Jurkat, Clone E6-1 (cell line): ENCODE measurements around the gene HSPB9.
A peak's percentile ranks its signal among the peaks of the same experiment; 100 is the strongest.

Source experiments
- DNase-seq: peaks from one replicate; pipeline ENCODE4 v3.0.0-alpha.2; 2011; ENCODE audit warnings: low read depth, low spot score
- H3K4me3 ChIP-seq: 2 replicates; pipeline ENCODE4 v1.5.1; 2011; ENCODE audit warnings: mild to moderate bottlenecking, low read length, control low read depth, moderate library complexity

The HSPB9 gene

DNA sequence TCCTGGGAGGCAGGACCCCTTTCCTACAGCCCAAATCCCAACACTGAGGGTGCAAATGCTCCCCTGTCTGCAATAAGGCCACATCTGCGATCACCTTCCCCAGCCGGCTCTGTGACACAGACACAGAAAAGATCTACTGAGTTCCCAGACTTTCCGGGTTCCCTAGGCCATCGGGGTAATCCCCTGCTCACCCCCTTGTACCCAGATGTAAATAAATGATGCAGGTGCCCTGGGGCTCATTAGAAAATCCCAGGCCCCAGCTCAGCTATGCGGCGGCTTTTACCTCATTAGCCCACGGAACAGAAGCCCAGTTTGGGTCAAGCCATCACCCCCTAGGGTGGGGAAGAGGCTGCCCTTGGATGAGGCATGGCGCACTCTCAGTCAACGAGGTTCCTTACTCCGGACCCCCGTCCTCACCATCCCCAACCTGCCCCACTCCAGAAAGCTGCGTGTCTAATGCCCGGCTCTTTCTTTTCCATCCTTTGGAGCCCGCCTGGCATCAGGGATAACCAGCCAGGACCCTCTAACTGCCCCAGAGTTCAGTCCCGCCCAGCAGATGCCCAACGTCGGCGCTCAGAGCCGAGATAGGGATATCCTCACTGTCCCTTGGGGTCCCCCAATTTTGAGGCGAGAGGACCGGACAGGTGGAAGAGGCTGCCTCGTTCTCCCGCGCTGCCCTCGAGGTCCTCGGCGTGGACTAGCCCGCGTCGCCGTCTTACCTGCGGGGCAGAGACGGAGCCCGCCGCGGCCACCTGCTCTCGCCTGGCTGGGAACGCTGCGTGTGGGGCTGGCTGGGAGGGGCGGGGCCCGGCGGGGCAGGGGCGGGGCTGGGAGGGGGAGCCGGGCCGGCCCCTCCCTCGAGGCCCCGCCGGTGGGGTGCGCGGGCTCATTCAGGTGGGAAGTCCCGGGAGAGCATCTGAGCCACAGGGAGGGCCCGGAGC is 24.6 kb upstream of the HSPB9 start, which contains the start of gene ZNF385C:
Gene ZNF385C, minus strand, starts transcription at position 783 of the 941 bp plus-strand sequence. CDS start 35,417 bp downstream, outside the sequence.
- H3K4me3 ChIP-seq: no peak within 1 kb of the TSS

DNA sequence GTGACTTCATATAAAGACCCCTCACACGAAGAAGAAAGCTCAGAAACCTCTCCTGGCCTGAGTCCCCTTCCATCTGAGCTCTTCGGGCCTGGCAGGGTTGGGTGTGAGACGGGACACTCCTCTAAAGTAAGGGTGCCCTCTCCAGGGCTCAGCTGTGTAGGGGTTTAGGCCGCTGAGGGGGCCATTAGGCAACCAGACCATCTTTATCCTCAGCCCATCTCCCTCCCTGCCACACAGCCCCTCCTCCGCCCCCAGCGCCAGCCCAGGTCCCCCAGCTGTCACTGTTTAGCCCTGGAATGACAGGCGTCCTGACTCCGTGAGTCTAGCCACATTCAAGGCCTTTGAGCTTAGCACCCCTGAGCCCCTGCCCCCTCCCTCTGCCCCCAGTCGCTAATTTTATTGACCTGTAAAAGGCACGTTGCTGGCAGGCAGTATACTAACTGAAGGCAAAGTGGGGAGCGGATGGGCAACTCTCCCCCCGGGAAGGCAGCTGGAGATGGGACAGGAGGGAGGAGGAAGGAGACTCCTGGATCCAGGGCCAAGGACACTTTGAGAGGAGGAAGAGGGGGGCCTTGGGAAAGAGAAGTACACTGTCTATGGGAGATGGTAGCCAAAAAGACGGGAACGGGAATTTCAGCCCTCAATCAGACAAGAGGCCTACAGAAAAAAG is 23.7 kb upstream of the HSPB9 start:
- no peak overlapping the region for H3K4me3 ChIP-seq
- no peak for DNase-seq

More for the DNA sequence above, 24.6 kb upstream of the HSPB9 start, which contains the start of gene ZNF385C:
- no peak for DNase-seq

DNA sequence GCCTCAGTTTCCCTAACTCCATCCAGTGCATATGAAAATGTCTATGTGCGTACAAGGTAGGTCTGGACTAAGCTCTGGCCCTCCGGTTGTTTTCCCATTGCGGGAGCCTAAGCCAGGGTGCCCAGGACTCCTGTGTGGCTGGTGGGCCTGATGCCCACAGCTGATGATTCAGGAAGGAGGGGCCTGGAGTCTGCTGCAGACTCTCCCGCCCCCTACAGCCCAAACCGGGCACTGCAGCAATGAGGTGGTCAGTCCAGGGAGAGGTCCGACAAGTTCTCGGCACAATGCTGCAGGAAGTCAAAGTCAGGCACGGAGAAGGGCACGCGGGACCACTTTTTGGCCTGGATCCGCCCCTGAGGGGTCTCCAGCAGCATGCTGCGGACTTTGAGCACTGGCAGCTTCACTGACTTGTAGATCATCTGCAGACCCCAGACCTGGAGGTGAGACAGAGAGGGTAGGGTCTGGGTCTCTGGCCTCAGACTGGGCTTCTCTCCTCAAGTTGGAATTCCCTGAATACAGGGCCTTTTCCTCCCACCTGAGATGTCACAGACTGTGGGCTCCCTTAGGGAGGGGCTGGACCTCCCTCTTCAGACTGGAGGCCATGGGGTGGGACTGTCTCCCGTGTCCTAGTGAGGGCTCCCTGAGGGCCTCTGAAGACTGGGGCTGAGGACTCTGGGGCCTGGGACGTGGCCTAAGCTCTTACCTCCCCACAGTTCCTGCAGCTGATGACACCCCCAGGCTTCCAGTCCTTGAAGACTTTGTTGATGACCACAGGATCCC is 20.9 kb upstream of the HSPB9 start:
- DNase-seq: no peak
- no peak overlapping the region for H3K4me3 ChIP-seq

DNA sequence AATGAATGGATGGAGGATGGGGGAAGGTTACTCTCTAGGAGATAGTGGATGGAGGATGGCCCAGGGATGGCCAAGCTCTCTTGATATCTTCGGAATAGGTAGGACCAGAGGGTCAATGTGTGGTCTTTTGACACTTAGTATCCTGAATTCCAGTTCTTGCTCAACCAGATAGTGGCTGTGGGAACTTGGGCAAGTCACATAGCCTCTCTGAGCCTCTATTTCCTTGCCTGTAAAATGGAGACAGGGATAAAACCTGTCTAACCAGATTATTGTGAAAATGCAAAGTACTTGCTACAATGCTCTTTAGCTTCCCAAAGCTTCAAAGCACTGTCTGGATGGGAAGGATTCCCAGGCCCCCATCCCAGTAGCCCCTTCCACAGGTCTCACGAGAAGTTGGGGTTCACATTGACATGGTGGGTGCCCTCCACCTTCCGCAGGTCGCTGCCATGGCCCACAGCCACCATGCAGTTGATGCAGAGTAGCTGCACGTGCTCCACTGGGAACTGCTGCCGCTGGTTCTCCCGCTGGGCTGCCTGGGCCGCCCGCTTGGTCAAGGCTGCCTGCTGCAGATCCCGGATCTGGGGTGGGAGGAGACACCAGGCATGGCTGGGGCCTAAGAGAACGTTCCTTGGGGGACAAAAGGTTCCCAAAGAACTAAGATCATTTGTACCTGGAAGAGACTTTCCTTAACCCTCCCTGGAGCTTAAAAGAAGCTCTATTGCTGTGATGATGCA is 19.2 kb upstream of the HSPB9 start:
- DNase-seq: no peak
- H3K4me3 ChIP-seq: no peak overlapping the region

DNA sequence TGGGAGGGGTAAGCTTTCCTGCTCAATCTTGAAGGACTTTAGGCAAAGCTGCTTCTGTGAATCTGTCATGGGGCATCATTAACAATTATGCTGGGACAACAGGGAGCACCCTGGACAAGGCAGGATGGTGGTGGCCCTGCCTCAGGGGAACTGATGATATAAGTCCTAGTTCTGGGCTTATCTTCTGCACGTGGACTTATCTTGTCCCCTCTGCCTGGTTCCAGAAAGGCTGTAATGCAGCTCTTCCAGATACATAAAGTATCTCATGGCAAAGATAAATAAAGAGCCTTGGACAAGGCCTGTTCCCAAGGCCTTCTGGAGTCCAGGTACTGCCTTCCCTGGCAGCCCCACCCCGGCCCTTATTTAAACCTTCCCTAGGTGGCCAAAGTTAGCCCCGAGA is 18.3 kb upstream of the HSPB9 start:
- no peak for DNase-seq
- H3K4me3 ChIP-seq: no peak overlapping the region

DNA sequence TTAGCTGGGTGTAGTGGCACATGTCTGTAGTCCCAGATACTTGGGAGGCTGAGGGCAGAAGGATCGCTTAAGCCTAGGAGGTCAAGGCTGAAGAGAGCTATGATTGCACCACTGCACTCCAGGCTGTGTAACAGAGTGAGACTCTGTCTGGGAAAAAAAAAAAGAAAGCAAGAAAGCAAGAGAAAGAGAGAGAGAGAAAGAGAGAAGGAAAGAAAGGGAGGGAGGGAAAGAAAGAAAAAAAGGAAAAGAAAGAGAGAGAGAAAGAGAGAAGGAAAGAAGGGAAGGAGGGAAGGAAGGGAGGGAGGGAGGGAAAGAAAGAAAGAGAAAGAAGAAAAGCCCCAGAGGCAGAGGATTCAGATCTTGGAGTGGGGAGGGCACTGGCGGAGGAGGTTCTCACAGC is 16.6 kb upstream of the HSPB9 start:
- DNase-seq: no peak
- no peak overlapping the region for H3K4me3 ChIP-seq

DNA sequence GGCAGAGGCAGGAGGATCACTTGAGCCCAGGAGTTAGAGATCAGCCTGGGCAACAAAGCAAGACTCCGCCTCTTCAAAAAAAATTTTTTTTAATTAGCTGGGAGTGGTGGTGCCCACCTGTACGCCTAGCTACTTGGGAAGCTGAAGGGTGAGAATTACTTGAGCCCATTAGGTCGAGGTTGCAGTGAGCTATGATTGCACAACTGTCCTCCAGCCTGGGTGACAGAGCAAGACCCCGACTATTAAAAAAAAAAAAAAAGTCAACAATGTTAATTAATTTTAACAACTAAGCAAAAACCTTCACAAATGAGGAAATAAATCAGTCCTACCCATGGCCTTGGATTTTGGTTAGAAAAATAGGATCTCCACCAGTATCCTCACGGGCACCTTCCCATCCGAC is 15.5 kb upstream of the HSPB9 start:
- no peak overlapping the region for H3K4me3 ChIP-seq
- no peak for DNase-seq

DNA sequence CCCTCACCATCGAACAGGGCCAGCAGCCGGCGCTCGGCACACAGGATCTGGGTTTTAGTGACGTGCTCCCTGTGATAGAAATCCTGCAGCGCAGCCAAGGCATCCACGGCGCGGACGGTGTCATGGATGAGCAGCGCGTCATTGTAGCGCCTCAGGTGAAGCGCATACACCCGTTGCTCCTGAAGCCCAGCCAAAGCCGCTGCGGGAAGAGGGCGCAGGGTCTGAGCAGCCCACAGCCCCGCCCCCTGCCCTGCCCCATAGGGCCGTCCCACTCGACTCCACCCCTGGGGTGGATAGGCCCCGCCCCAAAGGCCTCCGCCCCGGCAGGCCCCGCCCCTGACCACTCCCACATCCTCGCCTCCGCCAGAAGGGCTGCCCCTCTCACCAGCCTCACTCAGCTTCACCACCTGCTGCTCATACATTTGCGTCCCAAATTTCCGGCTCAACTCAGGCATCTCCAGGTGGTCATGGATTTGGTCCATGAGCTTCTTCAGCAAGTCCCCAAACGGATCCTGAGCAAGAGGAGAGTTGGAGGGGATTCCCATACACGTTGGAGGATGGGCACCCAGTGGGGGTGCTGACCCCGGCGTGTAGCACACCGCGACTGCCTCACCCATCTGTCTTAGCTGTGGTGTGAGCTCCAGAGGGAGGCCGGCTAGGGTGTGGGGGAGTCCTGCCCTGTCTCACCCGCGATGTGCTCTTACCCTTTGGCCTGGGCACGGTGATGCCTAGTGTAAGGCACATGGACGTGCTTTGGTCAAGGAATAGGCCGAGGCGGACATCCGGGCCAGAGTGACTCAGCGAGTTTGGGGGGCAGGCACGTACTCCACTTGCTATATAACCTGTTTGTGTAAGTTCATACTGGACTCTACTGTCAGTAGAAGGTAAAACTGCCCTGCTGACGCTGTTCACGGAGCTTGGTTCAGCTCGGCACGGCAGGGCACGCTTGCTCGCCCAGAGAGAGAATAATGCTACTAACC is 14.7 kb upstream of the HSPB9 start:
- H3K4me3 ChIP-seq: peak overlapping the region; percentile 37
- peak; percentile 85 for DNase-seq

DNA sequence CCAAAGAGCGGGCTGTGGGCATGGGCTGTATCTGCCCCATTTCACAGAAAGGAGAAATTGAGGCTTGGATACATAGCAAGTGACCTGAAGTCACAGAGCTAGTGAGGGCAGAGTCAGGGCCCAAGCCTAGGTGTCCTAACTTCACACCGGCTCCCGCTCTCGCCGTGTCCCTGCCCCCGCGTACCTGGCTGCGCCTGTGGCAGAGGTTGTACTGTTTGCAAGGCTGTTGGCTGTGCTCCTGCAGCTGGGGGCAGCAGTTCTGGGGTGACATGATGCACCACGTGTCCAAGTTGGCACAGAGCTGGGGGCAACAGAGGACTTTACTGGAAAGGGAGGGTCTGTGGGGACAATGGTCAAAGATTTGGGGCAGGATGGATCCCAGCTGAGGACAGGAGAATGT is 13.5 kb upstream of the HSPB9 start:
- no peak overlapping the region for H3K4me3 ChIP-seq

DNA sequence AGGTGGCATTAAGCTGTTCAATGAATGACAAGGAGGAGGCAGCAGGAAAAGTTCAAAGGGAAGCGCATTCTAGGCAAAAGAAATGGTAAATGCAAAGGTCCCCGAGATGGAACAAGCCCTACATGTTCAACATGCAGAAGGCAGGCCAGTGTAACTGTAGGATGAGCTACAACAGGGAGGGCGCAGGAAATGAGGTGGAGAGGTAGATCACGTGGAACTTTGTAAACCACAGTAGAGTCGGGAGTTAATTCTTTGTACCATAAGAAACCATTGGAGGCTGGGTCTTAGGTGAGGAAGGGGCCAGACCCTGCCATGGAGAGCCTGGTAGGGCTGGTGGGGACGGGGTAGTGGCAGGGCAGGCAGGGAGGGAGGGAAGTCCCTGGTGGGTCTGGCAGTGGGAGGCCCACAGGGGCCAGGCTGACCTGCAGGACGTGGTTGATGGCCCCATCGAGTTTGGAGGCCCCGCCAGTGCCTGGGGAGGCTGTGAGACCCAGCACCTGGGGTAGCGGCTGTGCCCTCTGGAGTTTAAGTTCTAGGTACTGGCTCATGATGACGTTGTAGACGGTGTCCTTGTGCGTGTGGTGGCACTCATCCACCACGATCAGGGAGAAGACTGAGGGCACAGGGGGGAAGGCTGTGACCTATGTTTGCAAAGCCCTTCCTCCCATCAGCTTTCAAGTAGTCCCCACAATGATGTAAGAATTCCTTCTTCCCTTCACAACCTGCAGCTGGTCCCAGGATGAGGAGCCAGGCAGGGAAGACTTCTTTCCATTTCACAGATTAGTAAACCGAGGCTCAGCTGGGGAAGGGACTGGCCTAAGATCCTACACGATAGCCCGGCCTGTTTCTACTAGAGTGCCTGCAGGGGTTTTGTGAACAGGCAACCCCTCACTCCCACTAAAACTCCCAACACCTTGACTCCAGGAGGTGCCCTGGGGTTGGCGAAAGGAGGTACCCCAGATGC is 12.0 kb upstream of the HSPB9 start:
- peak; percentile 90 for DNase-seq
- H3K4me3 ChIP-seq: peak overlapping the region; percentile 77

More for the DNA sequence above, 13.5 kb upstream of the HSPB9 start:
- no peak for DNase-seq

DNA sequence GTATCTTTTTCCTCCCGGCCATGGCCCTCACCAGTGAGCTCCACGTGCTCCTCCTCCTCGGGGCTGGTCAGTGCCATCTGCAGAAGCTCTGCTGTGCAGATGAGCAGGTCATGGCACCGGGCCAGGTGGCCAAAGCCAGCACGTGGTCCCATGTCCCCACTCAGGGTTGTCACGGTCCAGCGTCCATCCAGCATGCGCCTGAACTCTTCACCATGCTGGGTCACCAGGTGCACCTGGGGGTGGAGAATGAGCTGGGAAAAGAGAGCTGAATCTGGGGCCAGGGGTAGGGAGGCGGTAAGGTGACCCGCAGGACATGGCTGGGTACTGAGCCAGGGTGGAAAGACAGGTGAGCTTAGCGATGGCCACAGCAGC is 11.4 kb upstream of the HSPB9 start:
- H3K4me3 ChIP-seq: peak overlapping the region; percentile 77
- DNase-seq: no peak

DNA sequence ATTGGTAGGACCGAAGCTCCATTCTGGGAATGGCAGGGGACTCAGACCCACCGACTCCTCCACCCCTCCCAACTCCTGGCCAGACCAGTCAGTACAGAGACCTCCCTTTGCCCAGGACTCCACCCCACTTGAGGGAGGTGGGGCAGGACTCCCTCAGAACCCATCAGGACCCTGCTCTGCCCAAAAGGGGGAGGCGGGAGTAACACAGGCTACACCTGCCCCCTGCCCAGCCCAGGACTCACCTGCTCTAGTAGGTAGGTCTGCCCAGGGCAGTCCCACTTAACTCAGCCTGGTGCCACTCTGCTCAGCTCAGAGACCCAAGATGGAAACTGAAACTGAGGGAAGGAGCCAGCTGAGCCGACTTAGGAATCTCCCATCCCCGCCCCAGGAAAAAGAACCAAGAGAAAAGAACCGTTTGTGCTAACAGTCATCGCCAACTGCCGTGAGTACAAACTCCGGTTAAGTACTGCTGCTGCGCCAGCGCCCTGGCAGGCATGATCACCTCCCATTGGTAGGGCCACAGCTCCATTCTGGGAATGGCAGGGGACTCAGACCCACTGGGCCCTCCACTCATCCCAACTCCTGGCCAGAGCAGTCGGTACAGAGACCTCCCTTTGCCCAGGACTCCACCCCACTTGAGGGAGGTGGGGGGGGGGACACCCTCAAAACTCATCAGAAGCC is 10.6 kb upstream of the HSPB9 start:
- no peak for DNase-seq
- H3K4me3 ChIP-seq: peak overlapping the region; percentile 77

DNA sequence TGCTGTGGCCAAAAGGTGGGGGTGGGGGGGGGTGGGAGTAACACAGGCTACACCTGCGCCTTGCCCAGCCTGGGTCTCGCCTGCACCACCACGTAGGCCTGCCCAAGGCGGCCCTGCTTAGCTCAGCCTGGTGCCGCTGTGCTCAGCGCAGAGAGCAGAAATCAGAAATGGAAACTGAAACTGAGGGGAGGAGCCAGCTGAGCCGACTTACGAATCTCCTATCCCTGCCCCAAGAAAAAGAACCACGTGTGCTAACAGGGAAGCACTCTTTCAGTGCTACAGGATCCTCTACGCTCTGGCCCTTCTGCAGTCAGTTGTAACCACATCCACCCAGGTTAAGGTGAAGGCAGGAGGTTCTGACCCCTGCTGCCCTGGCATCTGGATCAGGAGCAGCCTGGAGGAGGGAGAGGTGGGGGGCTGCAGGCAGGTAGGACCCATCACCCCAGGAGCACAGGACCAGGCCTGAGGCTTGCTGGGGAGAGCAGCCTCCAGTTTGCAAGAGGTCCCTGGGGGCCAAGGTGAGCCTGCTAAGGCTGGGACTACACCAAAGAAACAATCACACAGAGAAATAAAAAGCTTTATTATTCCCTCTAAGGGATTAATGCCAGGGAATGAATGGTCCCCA is 9.9 kb upstream of the HSPB9 start, which contains the start of gene DHX58:
Gene DHX58, minus strand, starts transcription at position 163 of the 625 bp plus-strand sequence. CDS start 822 bp downstream, outside the sequence.
- peak; percentile 95 for DNase-seq
- peak within 1 kb of the TSS; percentile 77 for H3K4me3 ChIP-seq

DNA sequence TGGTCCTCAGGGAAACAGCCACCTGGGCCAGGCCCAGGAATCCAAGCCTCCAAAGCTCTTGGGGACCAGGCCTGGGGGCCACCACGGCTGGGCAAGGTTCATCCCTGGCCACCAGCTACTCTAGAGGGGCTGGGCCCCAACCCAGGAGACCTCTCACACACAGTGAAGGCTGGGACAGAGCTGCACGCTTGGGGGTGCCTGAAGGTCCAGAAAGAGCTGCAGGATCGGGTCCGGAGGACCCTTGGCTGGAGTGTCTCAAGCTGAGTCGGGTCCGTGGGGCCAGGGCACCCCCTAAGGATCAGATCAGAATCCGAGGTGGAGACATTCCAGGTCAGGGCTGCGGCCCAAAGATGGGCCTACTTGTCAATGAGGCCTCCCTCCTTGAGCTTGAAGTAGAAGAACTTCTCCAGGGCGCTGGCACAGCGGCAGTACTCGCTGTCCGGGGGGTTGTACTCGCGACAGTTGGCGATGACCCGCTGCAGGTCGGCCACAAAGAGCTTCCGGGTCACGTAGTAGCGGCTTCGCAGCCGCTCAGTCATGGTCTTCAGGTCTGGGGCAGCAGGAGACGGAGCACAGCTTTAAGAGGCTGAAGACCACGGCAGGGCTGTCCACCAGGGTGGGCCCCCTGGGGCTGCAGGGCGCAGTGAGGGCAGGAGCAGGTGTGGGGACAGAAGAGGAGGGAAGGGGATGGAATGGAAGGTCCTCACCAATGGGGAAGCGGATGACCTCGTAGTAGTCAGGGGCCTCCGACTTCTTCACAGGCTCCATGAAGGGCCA is 9.1 kb upstream of the HSPB9 start:
- H3K4me3 ChIP-seq: no peak overlapping the region
- no peak for DNase-seq

DNA sequence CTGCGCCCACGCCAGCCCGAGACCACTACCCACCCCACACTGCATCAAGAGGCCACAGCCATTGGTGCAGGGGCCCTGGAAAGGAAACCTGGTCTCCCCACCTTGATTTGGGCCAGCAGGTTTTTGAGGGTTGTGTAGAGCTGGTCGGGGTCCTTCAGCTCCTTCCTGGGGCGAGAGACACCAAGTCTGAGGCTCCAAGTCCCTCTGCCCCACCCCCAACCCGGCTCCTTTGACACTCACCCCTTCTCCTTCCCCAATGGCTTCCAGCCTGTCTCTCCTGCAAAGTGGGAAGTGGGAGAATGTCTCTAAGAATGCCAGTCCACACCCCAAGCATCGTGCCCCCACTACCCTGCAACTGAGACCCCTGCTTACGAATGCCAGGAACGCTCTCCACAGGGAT is 8.5 kb upstream of the HSPB9 start:
- H3K4me3 ChIP-seq: no peak overlapping the region
- no peak for DNase-seq
